A673 (cell line): ENCODE results near the gene PLOD3. TPM values are rescaled to one million over a fixed set of nuclear protein-coding genes. Genes with fewer than 3 reads are reported as not detected.

Source experiments
- BruUV-seq: library from RNA; stranded (reverse); fragments of 400-500 nt; replicated peaks from 2 replicates; lab custom pipeline; 2021; lab: Mats Ljungman, UMichigan
- CTCF ChIA-PET: fragments of 300-600 bp; sonication (Branson Sonifier 250); formaldehyde crosslinking; loops from one replicate; lab custom pipeline; 2022; ENCODE audit warnings: antibody characterized with exemption; lab: Charles Lee
- POLR2A ChIA-PET: fragments of 300-600 bp; sonication (Branson Sonifier 250); formaldehyde crosslinking; loops from one replicate; lab custom pipeline; 2022; ENCODE audit warnings: antibody characterized with exemption; ENCODE audit not compliant: low non-redundant PET; lab: Charles Lee
- DNase-seq: peaks from one replicate; pipeline ENCODE4 v3.0.0-alpha.2; 2015; ENCODE audit warnings: low spot score
- H3K27ac ChIP-seq: fragments of 200-600 bp; sonication (generic); 2 replicates; pipeline ENCODE4 v1.5.1; 2016; ENCODE audit warnings: mixed run types, low read depth, mild to moderate bottlenecking, mixed read lengths, antibody characterized with exemption, low read length; ENCODE audit not compliant: poor library complexity, severe bottlenecking
- H3K27me3 ChIP-seq: fragments of 200-600 bp; sonication (generic); replicated peaks from 2 replicates; pipeline ENCODE4 v1.6.1; 2017; ENCODE audit warnings: mixed run types, low read depth, mild to moderate bottlenecking, mixed read lengths, antibody characterized with exemption, low read length; ENCODE audit not compliant: insufficient read depth, poor library complexity
- H3K36me3 ChIP-seq: fragments of 200-600 bp; sonication (generic); 2 replicates; pipeline ENCODE4 v1.6.1; 2016; ENCODE audit warnings: mixed run types, mild to moderate bottlenecking, mixed read lengths, antibody characterized with exemption, low read length; ENCODE audit not compliant: insufficient read depth, poor library complexity, severe bottlenecking
- H3K4me1 ChIP-seq: fragments of 200-600 bp; sonication (generic); 2 replicates; pipeline ENCODE4 v1.6.1; 2017; ENCODE audit warnings: mixed run types, mild to moderate bottlenecking, mixed read lengths, antibody characterized with exemption, low read length; ENCODE audit not compliant: insufficient read depth, poor library complexity, severe bottlenecking
- H3K4me3 ChIP-seq: fragments of 200-600 bp; sonication (generic); 2 replicates; pipeline ENCODE4 v1.5.1; 2016; ENCODE audit warnings: low read depth, mixed run types, mild to moderate bottlenecking, mixed read lengths, low read length; ENCODE audit not compliant: poor library complexity, severe bottlenecking
- H3K9me3 ChIP-seq: fragments of 200-600 bp; sonication (generic); 2 replicates; pipeline ENCODE4 v1.6.1; 2016; ENCODE audit warnings: mixed run types, low read depth, mild to moderate bottlenecking, mixed read lengths, antibody characterized with exemption, low read length; ENCODE audit not compliant: poor library complexity, severe bottlenecking
- EZH2 ChIP-seq: fragments of 200-600 bp; sonication (generic); IDR thresholded peaks from 2 replicates; pipeline ENCODE4 v1.6.1; 2017; ENCODE audit warnings: borderline replicate concordance, low read depth, mild to moderate bottlenecking, mixed read lengths, antibody characterized with exemption, low read length; ENCODE audit not compliant: poor library complexity, severe bottlenecking
- intact Hi-C: fragments of 100-400 bp; cut with micrococcal nuclease; formaldehyde crosslinking; loops from one replicate; pipeline ENCODE4 v1.10.0; 2022; ENCODE audit not compliant: unreplicated experiment
- total RNA-seq: library from RNA; stranded (reverse); gene quantifications from 2 replicates; pipeline ENCODE4 v1.2.3, GENCODE V29; 2021
- TF ChIP-seq, protein P1 (sequence below): fragments of 300-800, 200-600 bp; sonication (generic); conservative IDR thresholded peaks from 2 replicates; pipeline ENCODE4 v1.5.1; 2017; ENCODE audit warnings: low read depth, mild to moderate bottlenecking, antibody characterized with exemption, low read length, moderate library complexity, mixed read lengths

Gene PLOD3
- total RNA-seq, 1 experiment from 2014 or later: 84.1 TPM

GRCh38 chr7:101216001-101216859 lies 1.2 kb downstream of the PLOD3 start:
- no peaks in the 10 kb centered on the region for H3K27me3 ChIP-seq
- intact Hi-C loops: no loop called here
- H3K9me3 ChIP-seq: no peaks in the 10 kb centered on the region
- H3K36me3 ChIP-seq: peaks cover 8% of the 10 kb centered on the region
- TF ChIP-seq, protein P1, sequence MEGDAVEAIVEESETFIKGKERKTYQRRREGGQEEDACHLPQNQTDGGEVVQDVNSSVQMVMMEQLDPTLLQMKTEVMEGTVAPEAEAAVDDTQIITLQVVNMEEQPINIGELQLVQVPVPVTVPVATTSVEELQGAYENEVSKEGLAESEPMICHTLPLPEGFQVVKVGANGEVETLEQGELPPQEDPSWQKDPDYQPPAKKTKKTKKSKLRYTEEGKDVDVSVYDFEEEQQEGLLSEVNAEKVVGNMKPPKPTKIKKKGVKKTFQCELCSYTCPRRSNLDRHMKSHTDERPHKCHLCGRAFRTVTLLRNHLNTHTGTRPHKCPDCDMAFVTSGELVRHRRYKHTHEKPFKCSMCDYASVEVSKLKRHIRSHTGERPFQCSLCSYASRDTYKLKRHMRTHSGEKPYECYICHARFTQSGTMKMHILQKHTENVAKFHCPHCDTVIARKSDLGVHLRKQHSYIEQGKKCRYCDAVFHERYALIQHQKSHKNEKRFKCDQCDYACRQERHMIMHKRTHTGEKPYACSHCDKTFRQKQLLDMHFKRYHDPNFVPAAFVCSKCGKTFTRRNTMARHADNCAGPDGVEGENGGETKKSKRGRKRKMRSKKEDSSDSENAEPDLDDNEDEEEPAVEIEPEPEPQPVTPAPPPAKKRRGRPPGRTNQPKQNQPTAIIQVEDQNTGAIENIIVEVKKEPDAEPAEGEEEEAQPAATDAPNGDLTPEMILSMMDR: no peak
- no peak for TF ChIP-seq EZH2
- TSS peak; percentile 68 for BruUV-seq
- ChIA-PET POLR2A (no interaction called here), CTCF (no interaction called here)
- no peak for DNase-seq
- H3K4me1 ChIP-seq: peaks cover 25% of the 10 kb centered on the region
- peak overlapping the region; percentile 78 for H3K27ac ChIP-seq
- peak overlapping the region; percentile 68 for H3K4me3 ChIP-seq

DNA sequence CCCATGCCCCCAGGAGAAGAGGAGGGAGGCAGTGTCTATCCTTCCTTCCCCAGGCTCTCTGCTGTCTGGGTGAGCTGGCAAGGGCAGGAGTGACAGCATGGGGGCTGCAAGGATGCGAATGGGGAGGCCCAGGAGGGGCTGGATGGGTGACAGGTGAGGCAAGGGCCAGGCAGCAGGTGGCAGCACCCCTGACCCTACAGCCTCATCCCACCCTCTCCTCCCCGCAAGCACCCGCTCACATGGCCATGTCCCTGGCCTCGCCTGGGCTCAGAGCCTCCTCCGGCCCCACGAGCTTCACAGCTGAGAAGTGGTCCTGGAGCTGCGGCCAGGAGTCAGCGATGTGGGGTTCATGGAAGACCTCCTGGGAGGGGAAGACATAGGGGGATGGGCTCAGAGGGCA lies 5.4 kb downstream of the PLOD3 start:
- no TSS peak for BruUV-seq
- no peak overlapping the region for H3K27ac ChIP-seq
- intact Hi-C loops: no loop called here
- H3K4me3 ChIP-seq: no peak overlapping the region
- no peak for DNase-seq
- no peaks in the 10 kb centered on the region for H3K9me3 ChIP-seq
- ChIA-PET CTCF (interaction anchor here (0.6 kb wide), 1 partner anchor 127 kb away, joined by 11 read pairs; no protein-coding TSS in a partner anchor), POLR2A (interaction anchor here (0.6 kb wide), 1 partner anchor 46 kb away, joined by 7 read pairs; no protein-coding TSS in a partner anchor)
- TF ChIP-seq EZH2: no peak
- TF ChIP-seq, protein P1: no peak
- peaks cover 23% of the 10 kb centered on the region for H3K4me1 ChIP-seq
- peaks cover 13% of the 10 kb centered on the region for H3K36me3 ChIP-seq
- H3K27me3 ChIP-seq: no peaks in the 10 kb centered on the region

DNA sequence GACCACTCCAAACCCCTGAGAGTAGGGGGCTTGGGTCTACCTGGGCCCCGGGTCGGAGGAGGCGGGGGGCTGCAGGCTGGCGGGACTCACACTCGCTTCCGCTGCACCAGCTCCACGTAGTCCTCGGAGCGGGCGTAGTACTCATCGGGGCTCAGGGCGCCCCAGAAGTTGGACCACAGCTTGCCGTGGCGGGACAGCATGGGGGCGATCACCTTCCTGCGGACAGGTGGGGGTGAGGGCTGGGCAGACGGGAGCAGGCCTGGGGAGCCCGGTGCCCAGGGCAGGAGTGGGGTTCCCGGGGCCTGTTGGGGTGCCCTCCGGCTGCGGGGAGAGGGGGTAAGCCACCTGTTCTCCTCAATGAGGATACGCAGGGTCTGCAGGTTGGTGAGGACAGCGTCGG lies 5.9 kb downstream of the PLOD3 start:
- BruUV-seq: no TSS peak

More for the DNA sequence above, 5.9 kb downstream of the PLOD3 start:
- Histone ChIP-seq H3K27me3 (no peaks in the 10 kb centered on the region), H3K4me1 (peaks cover 18% of the 10 kb centered on the region), H3K4me3 (no peak overlapping the region), H3K9me3 (no peaks in the 10 kb centered on the region), H3K36me3 (peaks cover 13% of the 10 kb centered on the region), H3K27ac (no peak overlapping the region)
- intact Hi-C loops: no loop called here
- TF ChIP-seq EZH2: no peak
- TF ChIP-seq, protein P1: no peak
- ChIA-PET POLR2A (interaction anchor here (0.6 kb wide), 1 partner anchor 45 kb away, joined by 7 read pairs; no protein-coding TSS in a partner anchor), CTCF (interaction anchor here (0.6 kb wide), 1 partner anchor 127 kb away, joined by 11 read pairs; no protein-coding TSS in a partner anchor)
- DNase-seq: no peak
